K562 (cell line): ENCODE data around the gene CIART. TPM values are rescaled to one million over a fixed set of nuclear protein-coding genes. Genes with fewer than 3 reads are reported as not detected.

Experiments used
- CUX1 ChIP-seq: fragments of 200-800 bp; sonication (Bioruptor generic); IDR thresholded peaks from 2 replicates; pipeline ENCODE4 v1.6.1; 2016; ENCODE audit warnings: missing genetic modification characterization, missing compliant biosample characterization
- ETV1 ChIP-seq: fragments of 450-650 bp; conservative IDR thresholded peaks from 2 replicates; pipeline ENCODE4 v1.6.1; 2016; ENCODE audit warnings: missing genetic modification characterization, control low read depth, low read depth, missing compliant biosample characterization
- NKRF ChIP-seq: fragments of 450-650 bp; IDR thresholded peaks from 2 replicates; pipeline ENCODE4 v1.6.1; 2016; ENCODE audit warnings: borderline replicate concordance
- POLR2B ChIP-seq: fragments of 450-650 bp; IDR thresholded peaks from 2 replicates; pipeline ENCODE4 v1.6.1; 2018; ENCODE audit warnings: low read depth; ENCODE audit not compliant: partially characterized antibody
- PREB ChIP-seq: sonication (generic); formaldehyde crosslinking; IDR thresholded peaks from 2 replicates; pipeline ENCODE4 v1.8.1; 2023; ENCODE audit warnings: mild to moderate bottlenecking, missing genetic modification reagents
- RHOXF2B ChIP-seq: fragments of 250-450 bp; sonication (Bioruptor Pico); conservative IDR thresholded peaks from 2 replicates; pipeline ENCODE4 v1.5.1; 2021
- SAP30 ChIP-seq: fragments of 200-600 bp; sonication (generic); IDR thresholded peaks from 2 replicates; pipeline ENCODE4 v1.6.1; 2012; ENCODE audit warnings: borderline replicate concordance, low read depth, mild to moderate bottlenecking, moderate library complexity, low read length, control low read depth, inconsistent platforms; ENCODE audit not compliant: insufficient read depth, poor library complexity, severe bottlenecking
- SMARCA4 ChIP-seq: fragments of 450-650 bp; IDR thresholded peaks from 2 replicates; pipeline ENCODE4 v1.6.1; 2016
- SMARCA5 ChIP-seq: fragments of 450-650 bp; IDR thresholded peaks from 2 replicates; pipeline ENCODE4 v1.6.1; 2016
- SP1 ChIP-seq: sonication (generic); formaldehyde crosslinking; IDR thresholded peaks from 2 replicates; pipeline ENCODE4 v1.8.1; 2022; ENCODE audit warnings: mild to moderate bottlenecking, missing genetic modification reagents
- TEAD1 ChIP-seq, 2 experiments: fragments of 450-650 bp in 1 of 2; sonication (generic) in 1 of 2; formaldehyde crosslinking; IDR thresholded peaks; 2 replicates each; pipeline versions ENCODE4 v1.4.0 to v1.8.0; 2020 to 2022; ENCODE audit warnings: mild to moderate bottlenecking in 2 of 2, missing genetic modification reagents in 1 of 2
- TEAD4 ChIP-seq, 2 experiments: sonication (generic) in 1 of 2; formaldehyde crosslinking in 1 of 2; IDR thresholded peaks; 2 replicates each; pipeline versions ENCODE4 v1.6.1 to v1.8.0; 2012 to 2022; ENCODE audit warnings: borderline replicate concordance in 1 of 2, inconsistent platforms in 1 of 2, low read length in 1 of 2, mild to moderate bottlenecking in 1 of 2, missing genetic modification reagents in 1 of 2
- ZNF740 ChIP-seq, 3 experiments: fragments of 200-800 bp in 1 of 3; sonication (Bioruptor generic) in 1 of 3; sonication (generic) in 1 of 3; formaldehyde crosslinking in 1 of 3; IDR thresholded peaks; 2 replicates each; pipeline versions ENCODE4 v1.6.1 to v1.8.0; 2016 to 2022; ENCODE audit warnings: mild to moderate bottlenecking in 2 of 3, missing compliant biosample characterization in 2 of 3, missing genetic modification characterization in 2 of 3, missing genetic modification reagents in 1 of 3
- polyA plus RNA-seq, 8 experiments: library from polyadenylated mRNA; depleted of rRNA in 4 of 8; stranded (reverse) in 5 of 8; unstranded in 3 of 8; fragments of >200 nt; fragmentation: Nextera tagmentation in 2 of 8; fragmentation: Illumina TruSeq in 1 of 8; extraction: Ambion mirVana in 2 of 8; extraction: Trizol in 1 of 8; gene quantifications; 2 replicates each; pipeline versions ENCODE4 v1.2.1 to v1.2.3, GENCODE V29; 2011 to 2014; ENCODE audit warnings: inconsistent platforms in 1 of 8, missing spikeins in 1 of 8
- total RNA-seq, 7 experiments: library from RNA; depleted of rRNA in 6 of 7; stranded (reverse); fragments of >200 nt in 6 of 7; fragmentation: Illumina TruSeq in 2 of 7; extraction: Trizol in 2 of 7; gene quantifications; 2 replicates each; pipeline versions ENCODE4 v1.2.1 to v1.2.3, GENCODE V29; 2011 to 2021; ENCODE audit warnings: low replicate concordance in 1 of 7

CIART gene
- total and polyA plus RNA-seq, 9 of the 15 experiments (the other 6 are each of a cell fraction or from before 2014, with no cell fraction given): 0.07 to 0.35 (median 0.19) TPM; not detected in 2

GRCh38 chr1:150321826-150322166 is 39.4 kb downstream of the CIART start (continued):
- TF ChIP-seq TEAD4 (IDR thresholded peaks at IDR 0.05; ENCODE audit: low read length): no peak
- TF ChIP-seq TEAD4 (CRISPR knock-in tag; IDR thresholded peaks at IDR 0.05; ENCODE audit: borderline replicate concordance): no peak
- TF ChIP-seq POLR2B: no peak
- peak; percentile 23 for TF ChIP-seq SAP30
- no peak for TF ChIP-seq RHOXF2B
- no peak for TF ChIP-seq PREB (CRISPR knock-in tag)
- peak; percentile 77 for TF ChIP-seq ZNF740 (CRISPR knock-in tag; IDR thresholded peaks at IDR 0.05)
- TF ChIP-seq ZNF740 (tag; IDR thresholded peaks at IDR 0.05): no peak
- 0 out of 2 replicates have a peak, but pooled peaks have one; percentile 0 for TF ChIP-seq SP1 (CRISPR knock-in tag)
- no peak for TF ChIP-seq ETV1 (tag)
- TF ChIP-seq SMARCA4: 0 out of 2 replicates have a peak, but pooled peaks have one; percentile 17
- 0 out of 2 replicates have a peak, but pooled peaks have one; percentile 48 for TF ChIP-seq CUX1 (CRISPR knock-in tag)
- TF ChIP-seq SMARCA5: no peak
- TF ChIP-seq TEAD1 (CRISPR knock-in tag; IDR thresholded peaks at IDR 0.05): 0 out of 4 replicates have a peak, but pooled peaks of 1 of the 2 experiments have one; percentile 8
- peak; percentile 9; the same call in 1 of the 2 replicates for TF ChIP-seq NKRF
